ENCODE measurements around the gene ANXA3.

DNA sequence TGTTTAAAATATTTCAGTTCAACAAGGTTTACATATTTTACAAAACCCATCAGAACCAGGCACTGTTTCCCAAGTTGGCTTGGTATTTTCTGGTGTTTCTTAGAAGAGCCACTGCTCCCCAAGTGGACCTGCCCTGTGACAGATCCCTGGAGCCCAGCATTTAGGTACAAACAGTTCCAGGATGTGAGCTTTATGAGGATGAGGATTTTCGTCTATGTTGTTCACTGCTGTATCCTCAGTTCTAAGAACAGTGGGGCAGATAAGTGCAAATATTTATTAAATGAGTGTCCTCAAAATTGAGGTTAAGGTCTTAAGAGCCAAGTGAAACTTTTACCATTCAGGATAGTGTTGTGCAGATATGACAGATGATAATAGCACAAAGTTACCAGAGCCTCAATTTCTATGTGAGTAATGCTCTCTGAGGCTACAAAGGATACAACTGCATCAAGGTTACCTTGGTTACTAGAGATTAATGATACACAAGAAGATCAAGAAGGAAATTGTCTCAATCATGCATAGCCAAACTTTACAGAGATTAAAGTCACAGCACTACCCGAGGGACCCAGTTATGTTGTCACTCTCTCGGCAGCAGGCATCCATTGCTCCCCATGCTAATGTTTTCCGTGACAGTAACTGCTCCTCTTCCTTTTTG lies 37.5 kb downstream of the ANXA3 start:
- TF ChIP-seq, protein P1, sequence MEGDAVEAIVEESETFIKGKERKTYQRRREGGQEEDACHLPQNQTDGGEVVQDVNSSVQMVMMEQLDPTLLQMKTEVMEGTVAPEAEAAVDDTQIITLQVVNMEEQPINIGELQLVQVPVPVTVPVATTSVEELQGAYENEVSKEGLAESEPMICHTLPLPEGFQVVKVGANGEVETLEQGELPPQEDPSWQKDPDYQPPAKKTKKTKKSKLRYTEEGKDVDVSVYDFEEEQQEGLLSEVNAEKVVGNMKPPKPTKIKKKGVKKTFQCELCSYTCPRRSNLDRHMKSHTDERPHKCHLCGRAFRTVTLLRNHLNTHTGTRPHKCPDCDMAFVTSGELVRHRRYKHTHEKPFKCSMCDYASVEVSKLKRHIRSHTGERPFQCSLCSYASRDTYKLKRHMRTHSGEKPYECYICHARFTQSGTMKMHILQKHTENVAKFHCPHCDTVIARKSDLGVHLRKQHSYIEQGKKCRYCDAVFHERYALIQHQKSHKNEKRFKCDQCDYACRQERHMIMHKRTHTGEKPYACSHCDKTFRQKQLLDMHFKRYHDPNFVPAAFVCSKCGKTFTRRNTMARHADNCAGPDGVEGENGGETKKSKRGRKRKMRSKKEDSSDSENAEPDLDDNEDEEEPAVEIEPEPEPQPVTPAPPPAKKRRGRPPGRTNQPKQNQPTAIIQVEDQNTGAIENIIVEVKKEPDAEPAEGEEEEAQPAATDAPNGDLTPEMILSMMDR (conservative IDR thresholded peaks at IDR 0.05; ENCODE audit: low read depth, low read length): no peak
- TF ChIP-seq EZH2 (IDR thresholded peaks at IDR 0.05; ENCODE audit: borderline replicate concordance, low read depth, low read length, poor library complexity, severe bottlenecking): no peak

All from A673 (cell line).